ENCODE results near the gene ENPP1.

GRCh38 chr6:131898718-131899117, 90.9 kb downstream of the ENPP1 start:
- TF ChIP-seq CTCF (IDR thresholded peaks at IDR 0.05) (no peak), POLR2A (IDR thresholded peaks at IDR 0.05) (no peak)
